SK-N-SH treated with all-trans-retinoic acid at 6 μM for 48 hours (cell line): ENCODE results near the gene AMER2.

Experiments
- ATAC-seq: fragments of 200-7000 bp; cut with Tn5 transposase; 3 replicates; pipeline ENCODE4 v1.9.1; 2020; ENCODE audit warnings: mild to moderate bottlenecking, moderate library complexity
- ARNTL ChIP-seq: fragments of 450-650 bp; formaldehyde crosslinking; IDR thresholded peaks from 2 replicates; pipeline ENCODE4 v1.5.0; 2020; ENCODE audit warnings: low read depth, mild to moderate bottlenecking, moderate library complexity, borderline replicate concordance
- BACH2 ChIP-seq: fragments of 250-450 bp; sonication (Bioruptor Pico); IDR thresholded peaks from 2 replicates; pipeline ENCODE4 v1.9.0; 2021; ENCODE audit warnings: mild to moderate bottlenecking, borderline replicate concordance
- CREB5 ChIP-seq: fragments of 250-450 bp; sonication (Bioruptor Pico); IDR thresholded peaks from 2 replicates; pipeline ENCODE4 v1.5.1; 2020; ENCODE audit warnings: low read depth, mild to moderate bottlenecking, moderate library complexity
- CSDC2 ChIP-seq: fragments of 250-450 bp; sonication (Bioruptor Pico); IDR thresholded peaks from 2 replicates; pipeline ENCODE4 v1.5.0; 2020; ENCODE audit warnings: mild to moderate bottlenecking, moderate library complexity
- CSRNP3 ChIP-seq: fragments of 250-450 bp; sonication (Bioruptor Pico); IDR thresholded peaks from 2 replicates; pipeline ENCODE4 v1.5.1; 2021; ENCODE audit warnings: mild to moderate bottlenecking, moderate library complexity
- ESRRG ChIP-seq: fragments of 250-450 bp; sonication (Bioruptor Pico); IDR thresholded peaks from 2 replicates; pipeline ENCODE4 v1.6.1; 2021; ENCODE audit warnings: mild to moderate bottlenecking
- GLIS3 ChIP-seq: fragments of 250-450 bp; sonication (Bioruptor Pico); IDR thresholded peaks from 2 replicates; pipeline ENCODE4 v1.5.0; 2020; ENCODE audit warnings: mild to moderate bottlenecking, moderate library complexity
- ISL1 ChIP-seq: fragments of 250-450 bp; sonication (Bioruptor Pico); IDR thresholded peaks from 2 replicates; pipeline ENCODE4 v2.1.2; 2022; ENCODE audit warnings: mild to moderate bottlenecking, moderate library complexity
- OSR1 ChIP-seq: fragments of 250-450 bp; sonication (Bioruptor Pico); IDR thresholded peaks from 2 replicates; pipeline ENCODE4 v1.8.0; 2022; ENCODE audit warnings: moderate library complexity, mild to moderate bottlenecking, inconsistent platforms
- PATZ1 ChIP-seq: fragments of 250-450 bp; sonication (Bioruptor Pico); IDR thresholded peaks from 2 replicates; pipeline ENCODE4 v1.8.0; 2020; ENCODE audit warnings: mild to moderate bottlenecking, moderate library complexity, borderline replicate concordance
- POU6F1 ChIP-seq: fragments of 250-450 bp; sonication (Bioruptor Pico); IDR thresholded peaks from 2 replicates; pipeline ENCODE4 v1.8.0; 2021; ENCODE audit warnings: low read depth, mild to moderate bottlenecking, moderate library complexity, borderline replicate concordance
- PPARA ChIP-seq: fragments of 250-450 bp; sonication (Bioruptor Pico); IDR thresholded peaks from 2 replicates; pipeline ENCODE4 v1.5.0; 2020; ENCODE audit warnings: mild to moderate bottlenecking, borderline replicate concordance
- RARB ChIP-seq: fragments of 250-450 bp; sonication (Bioruptor Pico); IDR thresholded peaks from 2 replicates; pipeline ENCODE4 v1.8.0; 2021; ENCODE audit warnings: mild to moderate bottlenecking, moderate library complexity
- SNAI2 ChIP-seq: fragments of 250-450 bp; sonication (Bioruptor Pico); IDR thresholded peaks from 2 replicates; pipeline ENCODE4 v1.5.0; 2020; ENCODE audit warnings: mild to moderate bottlenecking, moderate library complexity
- TCF4 ChIP-seq: fragments of 250-450 bp; sonication (Bioruptor Pico); IDR thresholded peaks from 2 replicates; pipeline ENCODE4 v1.8.0; 2021; ENCODE audit warnings: mild to moderate bottlenecking, moderate library complexity, borderline replicate concordance
- TOX ChIP-seq: fragments of 250-450 bp; sonication (Bioruptor Pico); IDR thresholded peaks from 2 replicates; pipeline ENCODE4 v1.8.0; 2021; ENCODE audit warnings: mild to moderate bottlenecking, moderate library complexity, borderline replicate concordance
- TSHZ2 ChIP-seq: fragments of 250-450 bp; sonication (Bioruptor Pico); IDR thresholded peaks from 2 replicates; pipeline ENCODE4 v1.5.0; 2020; ENCODE audit warnings: mild to moderate bottlenecking, moderate library complexity
- ZC3H10 ChIP-seq: fragments of 250-450 bp; sonication (Bioruptor Pico); IDR thresholded peaks from 2 replicates; pipeline ENCODE4 v1.5.1; 2021; ENCODE audit warnings: mild to moderate bottlenecking, moderate library complexity
- ZFP3 ChIP-seq: fragments of 250-450 bp; sonication (Bioruptor Pico); IDR thresholded peaks from 2 replicates; pipeline ENCODE4 v1.5.0; 2020; ENCODE audit warnings: mild to moderate bottlenecking, moderate library complexity
- ZFP30 ChIP-seq: fragments of 450-650 bp; formaldehyde crosslinking; IDR thresholded peaks from 2 replicates; pipeline ENCODE4 v1.5.0; 2022; ENCODE audit warnings: mild to moderate bottlenecking, moderate library complexity
- ZNF565 ChIP-seq: fragments of 450-650 bp; formaldehyde crosslinking; conservative IDR thresholded peaks from 2 replicates; pipeline ENCODE4 v1.5.0; 2020; ENCODE audit warnings: low read depth, mild to moderate bottlenecking, moderate library complexity

AMER2 gene

GRCh38 chr13:25131881-25132420 is 40.1 kb downstream of the AMER2 start:
- TF ChIP-seq ARNTL = no peak
- TF ChIP-seq SNAI2 (CRISPR knock-in tag) = no peak
- no peak for TF ChIP-seq ZC3H10
- no peak for TF ChIP-seq TCF4 (CRISPR knock-in tag)
- TF ChIP-seq ESRRG (CRISPR knock-in tag) = no peak
- no peak for TF ChIP-seq ISL1 (CRISPR knock-in tag)
- no peak for TF ChIP-seq CSRNP3 (CRISPR knock-in tag)
- no peak for TF ChIP-seq GLIS3 (CRISPR knock-in tag)
- TF ChIP-seq ZFP30 (CRISPR knock-in tag) = no peak
- TF ChIP-seq BACH2 (CRISPR knock-in tag) = no peak
- no peak for TF ChIP-seq PATZ1 (CRISPR knock-in tag)
- TF ChIP-seq OSR1 (CRISPR knock-in tag) = no peak
- TF ChIP-seq PPARA = no peak
- TF ChIP-seq RARB = no peak
- no peak for TF ChIP-seq TOX
- no peak for ATAC-seq

GRCh38 chr13:25130944-25131343 is 41.1 kb downstream of the AMER2 start:
- no peak for ATAC-seq
- no peak for TF ChIP-seq ZFP3
- no peak for TF ChIP-seq CREB5 (CRISPR knock-in tag)
- TF ChIP-seq CSRNP3 (CRISPR knock-in tag) = no peak
- no peak for TF ChIP-seq ZNF565 (CRISPR knock-in tag)
- no peak for TF ChIP-seq TOX
- TF ChIP-seq PATZ1 (CRISPR knock-in tag) = no peak
- no peak for TF ChIP-seq ARNTL
- TF ChIP-seq ZC3H10 = no peak
- TF ChIP-seq PPARA = no peak
- TF ChIP-seq ZFP30 (CRISPR knock-in tag) = no peak
- no peak for TF ChIP-seq CSDC2 (CRISPR knock-in tag)
- TF ChIP-seq TSHZ2 (CRISPR knock-in tag) = no peak
- no peak for TF ChIP-seq TCF4 (CRISPR knock-in tag)
- TF ChIP-seq ESRRG (CRISPR knock-in tag) = no peak
- TF ChIP-seq RARB = no peak
- no peak for TF ChIP-seq BACH2 (CRISPR knock-in tag)
- TF ChIP-seq OSR1 (CRISPR knock-in tag) = no peak
- no peak for TF ChIP-seq POU6F1 (CRISPR knock-in tag)
- TF ChIP-seq GLIS3 (CRISPR knock-in tag) = no peak
- TF ChIP-seq SNAI2 (CRISPR knock-in tag) = no peak
- TF ChIP-seq, all 23 proteins: peak for 0
